Endometrial microvascular endothelial cells (primary cell): Measurements from ENCODE around the gene GDF9. TPM values are rescaled to one million over a fixed set of nuclear protein-coding genes. Genes with fewer than 3 reads are reported as not detected.

Experiments used
- in situ Hi-C: cut with HindIII; loops from 2 replicates; pipeline ENCODE4 v1.10.0; 2017; ENCODE audit warnings: low sequenced_read_pairs, low pct_unique_long_range_greater_than_20kb; ENCODE audit errors: inconsistent ontology term
- total RNA-seq: library from RNA; depleted of rRNA; stranded (reverse); fragments of >200 nt; gene quantifications from one replicate; pipeline ENCODE4 v1.2.3, GENCODE V29; 2015; ENCODE audit errors: inconsistent ontology term

GDF9 gene
- total RNA-seq, 1 donor from 2014 or later, result 1.3 TPM

DNA sequence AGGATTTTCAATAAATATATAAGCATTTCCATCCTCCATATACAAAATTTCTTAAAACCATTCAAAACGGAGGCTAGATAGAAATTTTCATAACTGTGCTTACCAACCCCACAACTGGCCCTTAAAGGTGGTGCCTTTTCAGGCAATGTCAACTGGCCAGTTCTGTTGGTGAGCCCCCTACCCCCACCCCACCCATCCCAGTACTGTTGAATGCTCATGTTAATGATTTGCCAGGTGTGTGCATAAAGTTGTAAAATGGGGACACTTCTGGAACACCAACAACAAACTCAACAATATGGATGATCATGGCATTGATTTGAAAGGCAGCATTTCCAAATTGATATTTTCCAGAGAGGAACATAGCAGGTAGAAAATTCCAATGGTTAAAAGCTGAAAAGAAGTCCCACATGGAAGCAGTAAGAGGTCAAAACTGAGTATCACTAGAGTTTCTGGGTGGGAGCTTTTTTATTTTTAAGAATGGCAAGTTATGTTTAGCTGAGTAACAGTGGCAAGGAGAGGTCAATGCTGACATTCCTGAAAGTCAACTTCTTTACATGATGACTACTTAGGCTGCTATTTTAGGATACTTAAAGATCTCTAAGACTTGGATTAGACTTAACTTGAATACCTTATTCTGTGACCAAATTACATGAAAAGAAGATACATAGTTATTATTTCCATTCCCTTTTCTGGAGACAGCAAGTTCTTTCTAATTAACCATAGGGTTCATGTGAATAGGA, 9.9 kb upstream of the GDF9 start:
- in situ Hi-C loops, result no loop called here

- in situ Hi-C loops, result loop anchor here (25.0 kb wide), 1 partner anchor 487 kb away; no protein-coding TSS in a partner anchor
Measured at GRCh38 chr5:132873930-132874271, 7.6 kb upstream of the GDF9 start.

- in situ Hi-C loops, result loop anchor here (25.0 kb wide), 1 partner anchor 486 kb away; no protein-coding TSS in a partner anchor
Measured at GRCh38 chr5:132873119-132873929, 7.1 kb upstream of the GDF9 start, which contains the start of gene LEAP2. TSS of gene LEAP2 (plus strand) at chr5:132873668. CDS start at chr5:132873695, 27 bp downstream.

- in situ Hi-C loops, result loop anchor here (25.0 kb wide), 1 partner anchor 485 kb away; no protein-coding TSS in a partner anchor
Measured at GRCh38 chr5:132872788-132873118, 6.5 kb upstream of the GDF9 start.

DNA sequence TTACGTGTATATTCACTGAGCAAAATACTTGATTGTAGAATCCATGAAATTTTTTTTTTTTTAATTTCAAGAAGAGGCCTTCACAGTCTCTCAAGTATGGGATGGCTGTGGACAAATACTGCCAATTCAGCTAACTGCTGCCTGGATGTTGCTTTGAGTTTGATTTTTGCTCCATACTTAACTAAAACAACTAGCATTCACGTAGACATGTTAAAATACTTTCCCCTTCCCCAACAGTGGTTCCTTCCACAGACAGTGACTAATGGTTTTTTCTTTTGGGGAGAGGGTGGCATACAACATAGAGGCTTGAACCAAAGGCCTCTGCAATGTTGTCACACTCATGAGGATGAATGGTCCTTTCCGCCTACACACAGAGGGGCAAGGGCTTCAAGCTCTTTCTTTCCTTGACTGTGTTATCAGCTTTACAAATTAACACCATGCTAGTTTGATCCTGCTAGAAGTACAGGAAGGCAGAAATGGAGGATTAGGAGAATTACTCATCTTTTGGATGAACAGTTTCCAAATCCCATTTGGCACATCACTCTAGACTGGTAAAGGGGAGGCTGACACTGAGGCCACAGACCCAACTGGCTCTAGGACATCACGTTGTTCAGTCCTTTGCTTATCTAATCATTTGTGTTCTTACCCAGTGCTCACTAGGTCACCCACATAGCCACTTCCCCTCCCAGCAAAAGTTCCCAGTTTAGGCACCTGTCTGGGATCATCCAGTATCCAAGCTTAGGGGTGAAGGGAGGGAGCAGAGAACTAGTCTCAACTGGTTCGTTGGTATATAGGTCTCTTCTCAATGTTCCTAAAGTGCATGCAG, 5.4 kb upstream of the GDF9 start:
- in situ Hi-C loops, result loop anchor here (25.0 kb wide), 1 partner anchor 484 kb away; no protein-coding TSS in a partner anchor

DNA sequence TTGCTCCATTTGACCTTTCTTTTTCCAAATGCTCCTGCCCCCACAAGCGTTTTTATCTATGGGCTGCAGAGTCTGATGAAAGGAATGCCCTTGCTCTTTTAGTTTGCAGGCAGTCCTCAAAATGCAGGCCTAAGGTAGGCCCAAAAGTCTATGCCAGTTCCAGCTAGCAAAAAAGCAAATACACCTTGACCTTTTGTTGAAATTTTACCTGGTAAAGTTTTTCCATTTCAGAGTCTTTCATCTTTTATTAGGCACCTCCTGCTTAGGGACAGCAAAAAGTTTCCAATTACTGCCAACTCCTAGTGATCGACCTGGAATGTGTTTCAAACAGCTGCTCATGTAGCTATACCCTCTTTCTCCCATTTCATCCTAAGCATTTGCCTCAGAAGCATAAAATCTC, 4.5 kb upstream of the GDF9 start:
- in situ Hi-C loops, result loop anchor here (25.0 kb wide), 1 partner anchor 484 kb away; no protein-coding TSS in a partner anchor

- in situ Hi-C loops, result loop anchor here (25.0 kb wide), 1 partner anchor 481 kb away; no protein-coding TSS in a partner anchor
Measured at GRCh38 chr5:132868754-132869153, 2.5 kb upstream of the GDF9 start.

DNA sequence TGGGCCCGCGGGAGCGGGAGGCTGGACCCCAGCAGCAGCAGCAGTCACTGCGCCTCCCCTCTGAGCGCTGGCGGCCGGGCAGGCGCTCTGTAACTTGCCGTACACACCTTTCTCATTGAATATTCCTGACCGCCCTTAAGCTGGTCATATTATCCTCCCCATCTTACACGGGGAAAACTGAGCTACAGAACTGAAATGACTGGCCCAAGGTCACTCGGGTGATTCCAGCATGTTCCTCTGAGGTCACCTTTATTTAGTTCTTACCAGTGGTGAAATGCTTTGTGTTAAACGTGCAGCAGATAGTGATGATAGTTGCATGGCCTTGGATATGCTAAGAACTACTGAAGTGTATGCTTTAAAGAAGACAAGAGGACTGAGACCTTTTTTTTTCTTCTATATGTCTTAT, 780 bp upstream of the GDF9 start:
- in situ Hi-C loops, result loop anchor here (25.0 kb wide), 1 partner anchor 480 kb away; no protein-coding TSS in a partner anchor

- in situ Hi-C loops, result loop anchor here (25.0 kb wide), 1 partner anchor 479 kb away; no protein-coding TSS in a partner anchor
Measured at GRCh38 chr5:132865668-132866341, 464 bp downstream of the GDF9 start.

DNA sequence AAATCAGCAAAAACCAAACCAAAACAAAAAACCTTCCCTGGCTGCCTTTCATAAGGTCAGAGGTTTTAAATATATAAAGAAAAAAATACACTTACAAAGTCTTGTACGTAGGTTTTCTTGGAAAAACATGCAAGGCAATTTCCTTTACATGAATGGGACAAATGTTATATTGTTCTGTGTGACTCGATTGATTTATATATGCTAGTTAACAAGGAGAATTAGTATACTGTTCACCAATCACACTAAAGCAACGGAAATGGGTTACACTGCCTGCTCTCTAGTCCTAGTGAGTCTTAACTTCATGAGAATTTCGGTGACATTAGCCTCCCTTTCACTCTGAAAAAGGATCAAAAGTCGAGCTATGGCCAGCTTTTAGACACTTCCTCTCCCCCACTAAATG, 5.5 kb downstream of the GDF9 start:
- in situ Hi-C loops, result loop anchor here (25.0 kb wide), 1 partner anchor 473 kb away; no protein-coding TSS in a partner anchor

GRCh38 chr5:132859889-132860437, 6.3 kb downstream of the GDF9 start:
- in situ Hi-C loops, result loop anchor here (25.0 kb wide), 1 partner anchor 473 kb away; no protein-coding TSS in a partner anchor

GRCh38 chr5:132856011-132856410, 10.3 kb downstream of the GDF9 start:
- in situ Hi-C loops, result loop anchor here (25.0 kb wide), 1 partner anchor 469 kb away; no protein-coding TSS in a partner anchor

- in situ Hi-C loops, result loop anchor here (25.0 kb wide), 1 partner anchor 468 kb away; no protein-coding TSS in a partner anchor
Measured at GRCh38 chr5:132854992-132855391, 11.3 kb downstream of the GDF9 start.

- in situ Hi-C loops, result loop anchor here (25.0 kb wide), 1 partner anchor 467 kb away; no protein-coding TSS in a partner anchor
Measured at GRCh38 chr5:132854301-132854700, 12.0 kb downstream of the GDF9 start.

DNA sequence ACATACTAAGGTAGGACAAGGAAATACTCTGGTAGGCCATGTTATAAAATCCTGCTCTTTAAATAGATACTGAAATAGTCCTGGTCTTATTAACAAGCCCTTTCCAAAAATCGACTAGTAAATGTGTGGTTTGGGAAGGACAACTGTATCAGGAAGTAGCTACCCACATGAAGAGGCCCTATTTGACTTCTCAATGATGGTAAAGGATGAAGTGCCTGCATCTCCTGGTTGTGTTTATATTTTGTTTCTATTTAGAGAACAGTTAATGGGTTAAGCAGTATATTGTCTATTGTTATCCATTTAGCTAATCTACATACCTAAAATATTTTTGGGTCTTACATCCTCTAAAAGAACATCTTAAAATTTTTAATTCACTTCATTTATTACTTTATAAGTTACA, 12.5 kb downstream of the GDF9 start:
- in situ Hi-C loops, result loop anchor here (25.0 kb wide), 1 partner anchor 466 kb away; no protein-coding TSS in a partner anchor

DNA sequence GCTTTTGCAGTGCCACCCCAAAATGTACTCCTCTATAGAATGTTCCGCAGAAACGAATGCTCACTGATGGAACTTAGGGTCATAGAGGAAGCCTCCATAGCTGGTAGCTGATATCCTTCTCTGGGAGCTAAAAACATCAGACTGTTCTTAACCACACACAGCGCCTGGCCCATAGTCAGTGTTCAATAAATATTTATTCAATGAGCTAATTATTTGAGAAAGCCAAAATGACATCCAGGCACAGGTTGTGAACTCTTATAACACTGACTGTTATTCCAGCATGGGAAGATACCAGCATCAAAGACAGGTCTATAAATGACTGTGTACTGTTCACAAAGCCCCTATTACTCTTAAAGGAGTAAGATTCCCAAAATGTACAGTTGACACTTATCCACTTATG, 12.9 kb downstream of the GDF9 start:
- in situ Hi-C loops, result loop anchor here (25.0 kb wide), 1 partner anchor 466 kb away; no protein-coding TSS in a partner anchor

DNA sequence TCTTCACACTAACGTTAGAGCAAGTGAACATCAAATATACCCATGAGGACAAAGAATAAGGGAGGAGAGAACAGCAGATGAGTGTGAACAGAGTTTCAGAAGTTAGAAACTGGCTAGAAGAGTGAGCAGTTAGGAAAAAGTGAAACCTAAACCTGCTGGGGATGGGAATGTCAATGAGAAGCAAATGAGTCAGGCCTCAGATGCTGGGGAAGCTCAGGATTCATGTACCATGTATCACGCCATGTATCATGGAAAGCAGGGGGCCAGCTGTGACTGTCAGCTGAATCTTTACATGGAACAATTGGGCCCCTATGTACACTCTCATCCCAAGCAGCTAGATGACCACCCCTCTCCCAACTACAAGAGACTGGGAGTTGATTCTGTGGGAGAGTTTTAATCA, 16.2 kb downstream of the GDF9 start:
- in situ Hi-C loops, result loop anchor here (25.0 kb wide), 1 partner anchor 463 kb away; no protein-coding TSS in a partner anchor

- in situ Hi-C loops, result no loop called here
Measured at GRCh38 chr5:132849347-132849746, 16.9 kb downstream of the GDF9 start.
